Natural killer cell (primary cell): Measurements from ENCODE around the gene HEY2. TPM values are rescaled to one million over a fixed set of nuclear protein-coding genes. Genes with fewer than 3 reads are reported as not detected.
"Not testable (repeated sequence)": the region's sequence is repeated elsewhere in the genome, so short reads cannot be mapped to it uniquely, and the experiment has no call there.

Source experiments
- ATAC-seq, 3 donors: fragments of 150-1000 bp in 2 of 3; fragments of 200-7000 bp in 1 of 3; cut with Tn5 transposase; 1 replicate in 1 of 3; 2 replicates in 2 of 3; pipeline ENCODE4 v1.10.0; 2021; ENCODE audit warnings: mild to moderate bottlenecking in 2 of 3, moderate library complexity in 2 of 3
- DNase-seq, 2 donors: peaks; one replicate each; pipeline versions ENCODE4 v3.0.0 to v3.0.0-alpha.2; 2013 to 2021; ENCODE audit warnings: mixed read lengths in 1 of 2
- H3K27ac ChIP-seq: one replicate; pipeline ENCODE4 v1.5.1; 2013; ENCODE audit warnings: mild to moderate bottlenecking, low read length
- H3K27me3 ChIP-seq: one replicate; pipeline ENCODE4 v1.6.1; 2013; ENCODE audit warnings: low read length; ENCODE audit not compliant: control insufficient read depth, insufficient read depth
- H3K36me3 ChIP-seq: one replicate; pipeline ENCODE4 v1.6.1; 2013; ENCODE audit warnings: low read length; ENCODE audit not compliant: control insufficient read depth, insufficient read depth
- H3K4me1 ChIP-seq: one replicate; pipeline ENCODE4 v1.6.1; 2013; ENCODE audit warnings: low read length; ENCODE audit not compliant: control insufficient read depth, insufficient read depth
- H3K4me3 ChIP-seq: one replicate; pipeline ENCODE4 v1.5.1; 2013; ENCODE audit warnings: low read length
- H3K9me3 ChIP-seq: one replicate; pipeline ENCODE4 v1.6.1; 2013; ENCODE audit warnings: low read length; ENCODE audit not compliant: control insufficient read depth, insufficient read depth
- H3K27ac Mint-ChIP-seq, 2 donors: one replicate each; pipeline ENCODE4 v1.8.0; 2022; ENCODE audit warnings: mild to moderate bottlenecking in 2 of 2, mixed read lengths in 2 of 2, moderate library complexity in 1 of 2
- H3K27me3 Mint-ChIP-seq, 2 donors: one replicate each; pipeline ENCODE4 v1.8.0; 2022; ENCODE audit warnings: low read depth in 2 of 2, mixed read lengths in 2 of 2
- H3K36me3 Mint-ChIP-seq: one replicate; pipeline ENCODE4 v1.8.0; 2022; ENCODE audit warnings: mixed read lengths
- H3K4me1 Mint-ChIP-seq, 2 donors: one replicate each; pipeline ENCODE4 v1.8.0; 2022; ENCODE audit warnings: mixed read lengths in 2 of 2
- H3K4me3 Mint-ChIP-seq: one replicate; pipeline ENCODE4 v1.8.0; 2022; ENCODE audit warnings: mild to moderate bottlenecking, moderate library complexity, mixed read lengths
- H3K9me3 Mint-ChIP-seq, 2 donors: one replicate each; pipeline ENCODE4 v1.8.0; 2022; ENCODE audit warnings: mixed read lengths in 2 of 2
- CTCF ChIP-seq: fragments of 200-600 bp; IDR thresholded peaks from one replicate; pipeline ENCODE4 v1.8.0; 2022; ENCODE audit warnings: antibody characterized with exemption
- WGBS: methylation state at CpG from one replicate; pipeline ENCODE4 v1.1.7; 2013; ENCODE audit warnings: missing lambda C conversion rate; ENCODE audit not compliant: insufficient coverage; 5-methylcytosine and 5-hydroxymethylcytosine counted together
- intact Hi-C: fragments of 100-400 bp; cut with micrococcal nuclease; formaldehyde crosslinking; loops from one replicate; pipeline ENCODE4 v1.14.2; 2022
- total RNA-seq, 4 donors: library from RNA; stranded (reverse); fragments of 120-200 nt in 1 of 4; gene quantifications; one replicate each; pipeline versions ENCODE4 v1.2.3 to v1.2.4, GENCODE V29; 2013 to 2022

Gene HEY2
- under 1 TPM; 0.66 to 0.93 (median 0.73) TPM for total RNA-seq
- total RNA-seq (2013) = 0.72 TPM

GRCh38 chr6:125749173-125749864 lies at the start of gene HEY2:
Gene HEY2 (plus strand): TSS chr6:125749632. CDS start chr6:125749777, 145 bp downstream.
- peak within 1 kb of the TSS; percentile 94 for H3K4me3 Mint-ChIP-seq
- Histone ChIP-seq H3K36me3 (no peaks in the 10 kb centered on the region), H3K27ac (peak within 1 kb of the TSS; percentile 34), H3K27me3 (peaks cover 52% of the 10 kb centered on the region), H3K9me3 (no peaks in the 10 kb centered on the region), H3K4me1 (peaks cover 29% of the 10 kb centered on the region), H3K4me3 (peak within 1 kb of the TSS; percentile 76)
- under 1% methylated on average over 95 of the region's 95 CpGs for WGBS
- H3K36me3 Mint-ChIP-seq = peaks cover 8% of the 10 kb centered on the region
- TF ChIP-seq CTCF = no peak
- peaks cover 32 to 35% of the 10 kb centered on the region in 2 donors for H3K4me1 Mint-ChIP-seq
- DNase-seq = peak; percentile 85 to 89
- peak within 1 kb of the TSS; percentile 83 to 89 for H3K27ac Mint-ChIP-seq
- H3K27me3 Mint-ChIP-seq = peaks cover 13 to 24% of the 10 kb centered on the region in 2 donors
- no peaks in the 10 kb centered on the region for H3K9me3 Mint-ChIP-seq
- intact Hi-C loops = loop anchor here (1.0 kb wide), 1 partner anchor 31 kb away; no protein-coding TSS in a partner anchor
- peak; percentile 81 to 93 (median 85) for ATAC-seq

- Histone ChIP-seq H3K27ac (no peak overlapping the region), H3K4me3 (no peak overlapping the region), H3K36me3 (no peaks in the 10 kb centered on the region), H3K27me3 (no peaks in the 10 kb centered on the region), H3K9me3 (no peaks in the 10 kb centered on the region), H3K4me1 (no peaks in the 10 kb centered on the region)
- no peak for ATAC-seq
- DNase-seq = no peak
- no peaks in the 10 kb centered on the region for H3K9me3 Mint-ChIP-seq
- 73% methylated on average over 3 of the region's 3 CpGs for WGBS
- intact Hi-C loops = no loop called here
- H3K27ac Mint-ChIP-seq = no peak overlapping the region
- no peak for TF ChIP-seq CTCF
- H3K4me3 Mint-ChIP-seq = no peak overlapping the region
- H3K27me3 Mint-ChIP-seq = peaks cover 12 to 27% of the 10 kb centered on the region in 2 donors
- H3K36me3 Mint-ChIP-seq = no peaks in the 10 kb centered on the region
- no peaks in the 10 kb centered on the region for H3K4me1 Mint-ChIP-seq
Measured at GRCh38 chr6:125700581-125701353, 48.7 kb upstream of the HEY2 start.

- ATAC-seq (no peak), DNase-seq (no peak)
- H3K4me3 ChIP-seq = no peak overlapping the region
- H3K27ac ChIP-seq = no peak overlapping the region
- intact Hi-C loops = no loop called here
- no peaks in the 10 kb centered on the region for H3K36me3 ChIP-seq
- H3K4me1 ChIP-seq = no peaks in the 10 kb centered on the region
- TF ChIP-seq CTCF = no peak
- H3K36me3 Mint-ChIP-seq = no peaks in the 10 kb centered on the region
- no peaks in the 10 kb centered on the region for H3K27me3 ChIP-seq
- no peaks in the 10 kb centered on the region for H3K4me1 Mint-ChIP-seq
- WGBS = 71% methylated on average over 1 of the region's 1 CpG
- H3K4me3 Mint-ChIP-seq = no peak overlapping the region
- H3K27ac Mint-ChIP-seq = no peak overlapping the region
- no peaks in the 10 kb centered on the region for H3K9me3 ChIP-seq
- no peaks in the 10 kb centered on the region for H3K9me3 Mint-ChIP-seq
- H3K27me3 Mint-ChIP-seq = peaks cover 15 to 23% of the 10 kb centered on the region in 2 donors
Measured at GRCh38 chr6:125701354-125701668, 48.1 kb upstream of the HEY2 start.

GRCh38 chr6:125703882-125704281 lies 45.5 kb upstream of the HEY2 start:
- WGBS = 91% methylated on average over 3 of the region's 5 CpGs
- not testable (repeated sequence) for H3K4me3 Mint-ChIP-seq

More at GRCh38 chr6:125703882-125704281, 45.5 kb upstream of the HEY2 start:
- H3K27ac Mint-ChIP-seq, ATAC-seq, H3K9me3 Mint-ChIP-seq, H3K36me3 Mint-ChIP-seq, H3K4me1 Mint-ChIP-seq, H3K27ac ChIP-seq, H3K27me3 ChIP-seq, H3K36me3 ChIP-seq, H3K4me1 ChIP-seq, DNase-seq, H3K9me3 ChIP-seq, H3K4me3 ChIP-seq, intact Hi-C loops: not testable (repeated sequence)
- peaks cover 12 to 22% of the 10 kb centered on the region in 2 donors for H3K27me3 Mint-ChIP-seq
